GM12878 (cell line): ENCODE data around the gene PRKCZ. TPM values are rescaled to one million over a fixed set of nuclear protein-coding genes. Genes with fewer than 3 reads are reported as not detected.

Source experiments
- ATAC-seq: fragments of 200-7000 bp; cut with Tn5 transposase; 3 replicates; pipeline ENCODE4 v1.9.1; 2020; ENCODE audit warnings: mild to moderate bottlenecking, moderate library complexity
- BruUV-seq: library from RNA; stranded (reverse); fragments of 400-500 nt; replicated peaks from 2 replicates; lab custom pipeline; 2021; lab: Mats Ljungman, UMichigan
- CTCF ChIA-PET: fragments of 300-600 bp; sonication (Branson Sonifier 250); formaldehyde crosslinking; extraction: SDS; loops from one replicate; lab custom pipeline; 2021; ENCODE audit warnings: inconsistent platforms; lab: Yijun Ruan, JAX
- POLR2A ChIA-PET: fragments of 350-600 bp; formaldehyde crosslinking; extraction: SDS; loops from one replicate; lab custom pipeline; 2021; ENCODE audit warnings: inconsistent platforms; lab: Charles Lee
- RAD21 ChIA-PET: fragments of 300-600 bp; sonication (Branson Sonifier 250); formaldehyde crosslinking; loops from one replicate; lab custom pipeline; 2023; ENCODE audit warnings: antibody characterized with exemption; ENCODE audit not compliant: unreplicated experiment; lab: Charles Lee
- SMC1A ChIA-PET: fragments of 300-600 bp; sonication (Branson Sonifier 250); formaldehyde crosslinking; loops from one replicate; lab custom pipeline; 2023; ENCODE audit not compliant: unreplicated experiment, uncharacterized antibody; lab: Charles Lee
- DNase-seq: peaks from one replicate; pipeline ENCODE4 v3.0.0-alpha.2; 2011; ENCODE audit warnings: low read depth, low spot score
- FAIRE-seq: peaks from 3 replicates; lab custom pipeline; 2011; peaks lifted over from hg19 to GRCh38; lab: Jason Lieb, UNC
- H2AFZ ChIP-seq: 2 replicates; pipeline ENCODE4 v1.6.0; 2011; ENCODE audit warnings: low read depth, low read length, control low read depth; ENCODE audit not compliant: control insufficient read depth
- H3K27ac ChIP-seq: 2 replicates; pipeline ENCODE4 v1.5.1; 2011; ENCODE audit warnings: control low read depth; ENCODE audit not compliant: control insufficient read depth, insufficient read depth
- H3K27me3 ChIP-seq, 2 experiments: replicated peaks in 1 of 2; 2 replicates each; pipeline versions ENCODE4 v1.6.0 to v1.6.1; 2011; ENCODE audit warnings: low read length in 1 of 2; ENCODE audit not compliant: control insufficient read depth in 2 of 2, insufficient read depth in 2 of 2
- H3K36me3 ChIP-seq, 2 experiments: 2 replicates each; pipeline ENCODE4 v1.5.1; 2011; ENCODE audit warnings: low read length in 1 of 2; ENCODE audit not compliant: control insufficient read depth in 2 of 2, insufficient read depth in 2 of 2
- H3K4me1 ChIP-seq: 2 replicates; pipeline ENCODE4 v1.6.1; 2011; ENCODE audit warnings: mild to moderate bottlenecking, low read length, moderate library complexity, mixed read lengths; ENCODE audit not compliant: control insufficient read depth, insufficient read depth
- H3K4me2 ChIP-seq: 2 replicates; pipeline ENCODE4 v1.6.0; 2011; ENCODE audit warnings: control low read depth; ENCODE audit not compliant: control insufficient read depth, insufficient read depth
- H3K4me3 ChIP-seq: fragments of 200-600 bp; sonication (generic); 2 replicates; pipeline ENCODE4 v1.5.1; 2016
- H3K79me2 ChIP-seq: 2 replicates; pipeline ENCODE4 v1.6.0; 2011; ENCODE audit warnings: low read length; ENCODE audit not compliant: control insufficient read depth, insufficient read depth
- H3K9ac ChIP-seq: 2 replicates; pipeline ENCODE4 v1.8.0; 2011; ENCODE audit warnings: low read length, control low read depth, mixed read lengths; ENCODE audit not compliant: control insufficient read depth, insufficient read depth
- H3K9me3 ChIP-seq: replicated peaks from 3 replicates; pipeline ENCODE4 v1.5.1; 2011; ENCODE audit warnings: mild to moderate bottlenecking, low read length; ENCODE audit not compliant: control insufficient read depth, insufficient read depth
- H4K20me1 ChIP-seq: 2 replicates; pipeline ENCODE4 v1.6.0; 2011; ENCODE audit not compliant: control insufficient read depth, insufficient read depth
- ATF3 ChIP-seq: IDR thresholded peaks from 2 replicates; pipeline ENCODE4 v1.6.1; 2011; ENCODE audit warnings: low read depth, mild to moderate bottlenecking, low read length, moderate library complexity, borderline replicate concordance; ENCODE audit errors: extremely low read depth
- BCL11A ChIP-seq: IDR thresholded peaks from 2 replicates; pipeline ENCODE4 v1.6.1; 2011; ENCODE audit warnings: low read depth, low read length
- CREM ChIP-seq: IDR thresholded peaks from 2 replicates; pipeline ENCODE4 v1.6.1; 2014; ENCODE audit warnings: antibody characterized with exemption, low read depth
- FOS ChIP-seq: IDR thresholded peaks from 3 replicates; pipeline ENCODE4 v1.6.1; 2011; ENCODE audit warnings: borderline replicate concordance; ENCODE audit not compliant: insufficient read length; ENCODE audit errors: extremely low read depth
- HDGF ChIP-seq: fragments of 450-650 bp; IDR thresholded peaks from 2 replicates; pipeline ENCODE4 v1.6.1; 2016; ENCODE audit warnings: antibody characterized with exemption
- IKZF1 ChIP-seq: fragments of 450-650 bp; conservative IDR thresholded peaks from 2 replicates; pipeline ENCODE4 v1.6.1; 2017; ENCODE audit warnings: antibody characterized with exemption, mild to moderate bottlenecking
- JUND ChIP-seq: IDR thresholded peaks from 2 replicates; pipeline ENCODE4 v1.6.1; 2012; ENCODE audit warnings: low read depth, mild to moderate bottlenecking, low read length, improper control_type of control experiment, moderate library complexity
- LARP7 ChIP-seq: fragments of 450-650 bp; IDR thresholded peaks from 2 replicates; pipeline ENCODE4 v1.6.1; 2017; ENCODE audit warnings: mild to moderate bottlenecking
- NR2C1 ChIP-seq: fragments of 450-650 bp; IDR thresholded peaks from 2 replicates; pipeline ENCODE4 v1.6.1; 2017; ENCODE audit warnings: antibody characterized with exemption, mild to moderate bottlenecking, moderate library complexity
- PAX5 ChIP-seq: IDR thresholded peaks from 2 replicates; pipeline ENCODE4 v1.6.1; 2011; ENCODE audit warnings: low read depth, low read length, borderline replicate concordance
- POLR2AphosphoS2 ChIP-seq: IDR thresholded peaks from 2 replicates; pipeline ENCODE4 v1.6.1; 2011; ENCODE audit warnings: low read depth, mild to moderate bottlenecking, low read length, improper control_type of control experiment, moderate library complexity
- SIX5 ChIP-seq: IDR thresholded peaks from 2 replicates; pipeline ENCODE4 v1.6.1; 2011; ENCODE audit warnings: mild to moderate bottlenecking, low read depth, low read length, moderate library complexity; ENCODE audit not compliant: severe bottlenecking
- SMAD1 ChIP-seq: fragments of 450-650 bp; IDR thresholded peaks from 2 replicates; pipeline ENCODE4 v1.6.1; 2018; ENCODE audit warnings: mild to moderate bottlenecking, low read depth; ENCODE audit not compliant: partially characterized antibody
- SREBF1 ChIP-seq: IDR thresholded peaks from 2 replicates; pipeline ENCODE4 v1.6.1; 2012; ENCODE audit warnings: mild to moderate bottlenecking, low read length
- TARDBP ChIP-seq: IDR thresholded peaks from 2 replicates; pipeline ENCODE4 v1.6.1; 2016; ENCODE audit warnings: borderline replicate concordance
- ZBTB4 ChIP-seq: fragments of 450-650 bp; formaldehyde crosslinking; IDR thresholded peaks from 2 replicates; pipeline ENCODE4 v1.4.0; 2022; ENCODE audit warnings: mild to moderate bottlenecking, moderate library complexity
- ZNF622 ChIP-seq: fragments of 450-650 bp; IDR thresholded peaks from 2 replicates; pipeline ENCODE4 v1.6.1; 2017; ENCODE audit warnings: mild to moderate bottlenecking, inconsistent platforms
- WGBS: methylation state at CpG from one replicate; pipeline ENCODE4 v1.1.6; 2016; ENCODE audit warnings: low lambda C conversion rate; ENCODE audit not compliant: insufficient replicate concordance, insufficient coverage; ENCODE audit errors: missing lambda C conversion rate; 5-methylcytosine and 5-hydroxymethylcytosine counted together
- in situ Hi-C: fragments of 300-500 bp; cut with MboI; formaldehyde crosslinking; loops from 9 replicates; pipeline ENCODE4 v1.14.3; 2018; ENCODE audit warnings: mixed read lengths
- intact Hi-C: fragments of 100-400 bp; cut with micrococcal nuclease; formaldehyde crosslinking; loops from one replicate; pipeline ENCODE4 v1.14.2; 2022; ENCODE audit not compliant: unreplicated experiment
- polyA plus RNA-seq, 11 experiments: library from polyadenylated mRNA; depleted of rRNA in 4 of 11; unstranded in 6 of 11; stranded (reverse) in 5 of 11; fragments of >200 nt; fragmentation: Nextera tagmentation in 4 of 11; fragmentation: Illumina TruSeq in 1 of 11; extraction: Ambion mirVana in 4 of 11; extraction: Trizol in 1 of 11; gene quantifications; 1 replicate in 1 of 11; 2 replicates in 10 of 11; pipeline versions ENCODE4 v1.2.1 to v1.2.3, GENCODE V29; 2011 to 2016; ENCODE audit warnings: inconsistent platforms in 2 of 11, missing spikeins in 2 of 11, low read depth in 1 of 11
- total RNA-seq, 4 experiments: library from RNA; depleted of rRNA in 3 of 4; stranded (reverse); fragments of >200 nt in 3 of 4; fragmentation: Illumina TruSeq in 1 of 4; extraction: Trizol in 1 of 4; gene quantifications; 2 replicates each; pipeline versions ENCODE4 v1.2.1 to v1.2.3, GENCODE V29; 2013 to 2021
- TF ChIP-seq, protein P1 (sequence below): fragments of 450-650 bp; IDR thresholded peaks from 2 replicates; pipeline ENCODE4 v1.6.1; 2017; ENCODE audit warnings: antibody characterized with exemption, mild to moderate bottlenecking, moderate library complexity

Gene PRKCZ
- total and polyA plus RNA-seq, 10 of the 15 experiments (the other 5 are each of a cell fraction or from before 2014, with no cell fraction given): 0.05 to 1.9 (median 0.64) TPM; not detected in 1

GRCh38 chr1:2087766-2088165 lies 37.6 kb downstream of the PRKCZ start:
- H2AFZ ChIP-seq: no peak overlapping the region
- ChIA-PET CTCF (no interaction called here), RAD21 (no interaction called here), SMC1A (no interaction called here), POLR2A (no interaction called here)
- no peak for TF ChIP-seq SREBF1
- TF ChIP-seq IKZF1: no peak
- TF ChIP-seq JUND: no peak
- no peak for TF ChIP-seq ATF3
- no peak for TF ChIP-seq LARP7
- no peak for TF ChIP-seq POLR2AphosphoS2
- no peak for TF ChIP-seq BCL11A
- no peak for TF ChIP-seq ZNF622
- TF ChIP-seq SIX5: no peak
- TF ChIP-seq SMAD1: no peak
- no peak for TF ChIP-seq ZBTB4
- TF ChIP-seq CREM: no peak
- TF ChIP-seq, protein P1, sequence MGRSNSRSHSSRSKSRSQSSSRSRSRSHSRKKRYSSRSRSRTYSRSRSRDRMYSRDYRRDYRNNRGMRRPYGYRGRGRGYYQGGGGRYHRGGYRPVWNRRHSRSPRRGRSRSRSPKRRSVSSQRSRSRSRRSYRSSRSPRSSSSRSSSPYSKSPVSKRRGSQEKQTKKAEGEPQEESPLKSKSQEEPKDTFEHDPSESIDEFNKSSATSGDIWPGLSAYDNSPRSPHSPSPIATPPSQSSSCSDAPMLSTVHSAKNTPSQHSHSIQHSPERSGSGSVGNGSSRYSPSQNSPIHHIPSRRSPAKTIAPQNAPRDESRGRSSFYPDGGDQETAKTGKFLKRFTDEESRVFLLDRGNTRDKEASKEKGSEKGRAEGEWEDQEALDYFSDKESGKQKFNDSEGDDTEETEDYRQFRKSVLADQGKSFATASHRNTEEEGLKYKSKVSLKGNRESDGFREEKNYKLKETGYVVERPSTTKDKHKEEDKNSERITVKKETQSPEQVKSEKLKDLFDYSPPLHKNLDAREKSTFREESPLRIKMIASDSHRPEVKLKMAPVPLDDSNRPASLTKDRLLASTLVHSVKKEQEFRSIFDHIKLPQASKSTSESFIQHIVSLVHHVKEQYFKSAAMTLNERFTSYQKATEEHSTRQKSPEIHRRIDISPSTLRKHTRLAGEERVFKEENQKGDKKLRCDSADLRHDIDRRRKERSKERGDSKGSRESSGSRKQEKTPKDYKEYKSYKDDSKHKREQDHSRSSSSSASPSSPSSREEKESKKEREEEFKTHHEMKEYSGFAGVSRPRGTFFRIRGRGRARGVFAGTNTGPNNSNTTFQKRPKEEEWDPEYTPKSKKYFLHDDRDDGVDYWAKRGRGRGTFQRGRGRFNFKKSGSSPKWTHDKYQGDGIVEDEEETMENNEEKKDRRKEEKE: no peak
- no peak for TF ChIP-seq HDGF
- no peak for TF ChIP-seq FOS
- no peak for TF ChIP-seq TARDBP
- no peak for TF ChIP-seq PAX5
- TF ChIP-seq NR2C1: no peak
- no peak for ATAC-seq
- H3K36me3 ChIP-seq: no peaks in the 10 kb centered on the region
- FAIRE-seq: no peak
- no peak overlapping the region for H3K27ac ChIP-seq
- no peaks in the 10 kb centered on the region for H3K27me3 ChIP-seq
- no peaks in the 10 kb centered on the region for H3K9me3 ChIP-seq
- no TSS peak for BruUV-seq
- in situ Hi-C loops (no loop called here), intact Hi-C loops (no loop called here)
- DNase-seq: no peak
- H3K79me2 ChIP-seq: no peaks in the 10 kb centered on the region
- no peaks in the 10 kb centered on the region for H3K4me1 ChIP-seq
- no peak overlapping the region for H3K4me2 ChIP-seq
- no peak overlapping the region for H3K4me3 ChIP-seq
- 77% methylated on average over 21 of the region's 21 CpGs for WGBS
- no peak overlapping the region for H3K9ac ChIP-seq
- H4K20me1 ChIP-seq: no peaks in the 10 kb centered on the region
